ENCODE data around the gene CREBZF. TPM values are rescaled to one million over a fixed set of nuclear protein-coding genes. Genes with fewer than 3 reads are reported as not detected.

CREBZF gene
- total and polyA plus RNA-seq, 9 of the 15 experiments (the other 6 are each of a cell fraction or from before 2014, with no cell fraction given), result 7.2 to 70.2 (median 40.5) TPM

GRCh38 chr11:85664615-85665481 lies at the start of gene CREBZF (continued):
- TF ChIP-seq, protein P1, sequence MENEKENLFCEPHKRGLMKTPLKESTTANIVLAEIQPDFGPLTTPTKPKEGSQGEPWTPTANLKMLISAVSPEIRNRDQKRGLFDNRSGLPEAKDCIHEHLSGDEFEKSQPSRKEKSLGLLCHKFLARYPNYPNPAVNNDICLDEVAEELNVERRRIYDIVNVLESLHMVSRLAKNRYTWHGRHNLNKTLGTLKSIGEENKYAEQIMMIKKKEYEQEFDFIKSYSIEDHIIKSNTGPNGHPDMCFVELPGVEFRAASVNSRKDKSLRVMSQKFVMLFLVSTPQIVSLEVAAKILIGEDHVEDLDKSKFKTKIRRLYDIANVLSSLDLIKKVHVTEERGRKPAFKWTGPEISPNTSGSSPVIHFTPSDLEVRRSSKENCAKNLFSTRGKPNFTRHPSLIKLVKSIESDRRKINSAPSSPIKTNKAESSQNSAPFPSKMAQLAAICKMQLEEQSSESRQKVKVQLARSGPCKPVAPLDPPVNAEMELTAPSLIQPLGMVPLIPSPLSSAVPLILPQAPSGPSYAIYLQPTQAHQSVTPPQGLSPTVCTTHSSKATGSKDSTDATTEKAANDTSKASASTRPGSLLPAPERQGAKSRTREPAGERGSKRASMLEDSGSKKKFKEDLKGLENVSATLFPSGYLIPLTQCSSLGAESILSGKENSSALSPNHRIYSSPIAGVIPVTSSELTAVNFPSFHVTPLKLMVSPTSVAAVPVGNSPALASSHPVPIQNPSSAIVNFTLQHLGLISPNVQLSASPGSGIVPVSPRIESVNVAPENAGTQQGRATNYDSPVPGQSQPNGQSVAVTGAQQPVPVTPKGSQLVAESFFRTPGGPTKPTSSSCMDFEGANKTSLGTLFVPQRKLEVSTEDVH (IDR thresholded peaks at IDR 0.05; ENCODE audit: low read depth, partially characterized antibody), result peak; percentile 81
- TF ChIP-seq ZNF79 (CRISPR knock-in tag; IDR thresholded peaks at IDR 0.05; ENCODE audit: low read depth) (0 out of 2 replicates have a peak, but pooled peaks have one; percentile 17), CREB1 (IDR thresholded peaks at IDR 0.05) (peak; percentile 55; the same call in 1 of the 2 replicates), CREB1 (CRISPR knock-in tag; IDR thresholded peaks at IDR 0.05) (no peak), SMARCA4 (IDR thresholded peaks at IDR 0.05) (peak; percentile 78), MNT (conservative IDR thresholded peaks at IDR 0.05) (peak; percentile 56 to 57; a peak in 3 of 4 replicates)
- TF ChIP-seq, protein P2, sequence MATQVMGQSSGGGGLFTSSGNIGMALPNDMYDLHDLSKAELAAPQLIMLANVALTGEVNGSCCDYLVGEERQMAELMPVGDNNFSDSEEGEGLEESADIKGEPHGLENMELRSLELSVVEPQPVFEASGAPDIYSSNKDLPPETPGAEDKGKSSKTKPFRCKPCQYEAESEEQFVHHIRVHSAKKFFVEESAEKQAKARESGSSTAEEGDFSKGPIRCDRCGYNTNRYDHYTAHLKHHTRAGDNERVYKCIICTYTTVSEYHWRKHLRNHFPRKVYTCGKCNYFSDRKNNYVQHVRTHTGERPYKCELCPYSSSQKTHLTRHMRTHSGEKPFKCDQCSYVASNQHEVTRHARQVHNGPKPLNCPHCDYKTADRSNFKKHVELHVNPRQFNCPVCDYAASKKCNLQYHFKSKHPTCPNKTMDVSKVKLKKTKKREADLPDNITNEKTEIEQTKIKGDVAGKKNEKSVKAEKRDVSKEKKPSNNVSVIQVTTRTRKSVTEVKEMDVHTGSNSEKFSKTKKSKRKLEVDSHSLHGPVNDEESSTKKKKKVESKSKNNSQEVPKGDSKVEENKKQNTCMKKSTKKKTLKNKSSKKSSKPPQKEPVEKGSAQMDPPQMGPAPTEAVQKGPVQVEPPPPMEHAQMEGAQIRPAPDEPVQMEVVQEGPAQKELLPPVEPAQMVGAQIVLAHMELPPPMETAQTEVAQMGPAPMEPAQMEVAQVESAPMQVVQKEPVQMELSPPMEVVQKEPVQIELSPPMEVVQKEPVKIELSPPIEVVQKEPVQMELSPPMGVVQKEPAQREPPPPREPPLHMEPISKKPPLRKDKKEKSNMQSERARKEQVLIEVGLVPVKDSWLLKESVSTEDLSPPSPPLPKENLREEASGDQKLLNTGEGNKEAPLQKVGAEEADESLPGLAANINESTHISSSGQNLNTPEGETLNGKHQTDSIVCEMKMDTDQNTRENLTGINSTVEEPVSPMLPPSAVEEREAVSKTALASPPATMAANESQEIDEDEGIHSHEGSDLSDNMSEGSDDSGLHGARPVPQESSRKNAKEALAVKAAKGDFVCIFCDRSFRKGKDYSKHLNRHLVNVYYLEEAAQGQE (IDR thresholded peaks at IDR 0.05; ENCODE audit: borderline replicate concordance), result peak; percentile 92
- TF ChIP-seq, protein P2 (CRISPR knock-in tag; IDR thresholded peaks at IDR 0.05; ENCODE audit: low read depth), result no peak; the same call in 1 of the 2 replicates
- TF ChIP-seq, protein P3, sequence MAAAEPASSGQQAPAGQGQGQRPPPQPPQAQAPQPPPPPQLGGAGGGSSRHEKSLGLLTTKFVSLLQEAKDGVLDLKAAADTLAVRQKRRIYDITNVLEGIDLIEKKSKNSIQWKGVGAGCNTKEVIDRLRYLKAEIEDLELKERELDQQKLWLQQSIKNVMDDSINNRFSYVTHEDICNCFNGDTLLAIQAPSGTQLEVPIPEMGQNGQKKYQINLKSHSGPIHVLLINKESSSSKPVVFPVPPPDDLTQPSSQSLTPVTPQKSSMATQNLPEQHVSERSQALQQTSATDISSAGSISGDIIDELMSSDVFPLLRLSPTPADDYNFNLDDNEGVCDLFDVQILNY (CRISPR knock-in tag; IDR thresholded peaks at IDR 0.05), result peak; percentile 82; the same call in 1 of the 2 replicates

All from K562 (cell line).